Endothelial cell of umbilical vein (primary cell): ENCODE measurements around the gene SDK2. TPM values are rescaled to one million over a fixed set of nuclear protein-coding genes. Genes with fewer than 3 reads are reported as not detected.

Source experiments
- BruUV-seq: library from RNA; stranded (reverse); fragments of 400-500 nt; replicated peaks from 2 replicates; lab custom pipeline; 2021; lab: Mats Ljungman, UMichigan
- CTCF ChIA-PET: fragments of 300-600, 350-600 bp; sonication (Branson Sonifier 250); formaldehyde crosslinking; loops from one replicate; lab custom pipeline; 2021; ENCODE audit warnings: antibody characterized with exemption, inconsistent platforms; lab: Charles Lee
- POLR2A ChIA-PET: fragments of 300-600, 350-600 bp; sonication (Branson Sonifier 250); formaldehyde crosslinking; loops from one replicate; lab custom pipeline; 2021; ENCODE audit warnings: antibody characterized with exemption, inconsistent platforms; lab: Charles Lee
- DNase-seq: peaks from one replicate; pipeline ENCODE4 v3.0.0-alpha.2; 2011; ENCODE audit warnings: low read depth, low spot score
- FAIRE-seq: peaks from 2 replicates; lab custom pipeline; 2011; peaks lifted over from hg19 to GRCh38; lab: Jason Lieb, UNC
- H2AFZ ChIP-seq: 2 replicates; pipeline ENCODE4 v1.6.0; 2012; ENCODE audit warnings: low read depth, low read length, control low read depth, inconsistent platforms
- H3K27ac ChIP-seq: 2 replicates; pipeline ENCODE4 v1.5.1; 2011; ENCODE audit warnings: low read depth, mild to moderate bottlenecking, control low read depth, low read length, moderate library complexity; ENCODE audit not compliant: insufficient read depth
- H3K27me3 ChIP-seq, 2 experiments: 2 replicates each; pipeline versions ENCODE4 v1.6.0 to v1.6.1; 2011; ENCODE audit warnings: low read length in 2 of 2, mixed read lengths in 1 of 2; ENCODE audit not compliant: control insufficient read depth in 2 of 2, insufficient read depth in 2 of 2
- H3K36me3 ChIP-seq, 2 experiments: 2 replicates in 1 of 2; 3 replicates in 1 of 2; pipeline ENCODE4 v1.5.1; 2011; ENCODE audit warnings: low read length in 2 of 2, mild to moderate bottlenecking in 1 of 2, moderate library complexity in 1 of 2; ENCODE audit not compliant: control insufficient read depth in 2 of 2, insufficient read depth in 2 of 2; ENCODE audit errors: extremely low read depth in 1 of 2
- H3K4me1 ChIP-seq: 3 replicates; pipeline ENCODE4 v1.5.1; 2011; ENCODE audit warnings: mild to moderate bottlenecking, low read length; ENCODE audit not compliant: control insufficient read depth, insufficient read depth; ENCODE audit errors: extremely low read depth
- H3K4me2 ChIP-seq: 2 replicates; pipeline ENCODE4 v1.6.1; 2011; ENCODE audit warnings: low read length, control low read depth, mixed read lengths; ENCODE audit not compliant: insufficient read depth
- H3K4me3 ChIP-seq, 3 experiments: fragments of 200-600 bp in 1 of 3; sonication (generic), shearing (Covaris generic) in 1 of 3; replicated peaks in 1 of 3; 2 replicates each; pipeline ENCODE4 v1.5.1; 2011 to 2016; ENCODE audit warnings: control low read depth in 3 of 3, low read length in 3 of 3, mild to moderate bottlenecking in 2 of 3, inconsistent platforms in 1 of 3, low read depth in 1 of 3, moderate library complexity in 1 of 3; ENCODE audit not compliant: insufficient read depth in 1 of 3
- H3K79me2 ChIP-seq: 2 replicates; pipeline ENCODE4 v1.6.0; 2012; ENCODE audit warnings: low read length, inconsistent platforms; ENCODE audit not compliant: control insufficient read depth, insufficient read depth
- H3K9ac ChIP-seq: replicated peaks from 2 replicates; pipeline ENCODE3; 2011; ENCODE audit warnings: low read length, control low read depth; ENCODE audit not compliant: insufficient read depth; ENCODE audit errors: extremely low read depth
- H3K9me1 ChIP-seq: replicated peaks from 3 replicates; pipeline ENCODE4 v1.6.0; 2011; ENCODE audit warnings: mild to moderate bottlenecking, low read length; ENCODE audit not compliant: control insufficient read depth, insufficient read depth; ENCODE audit errors: extremely low read depth
- H3K9me3 ChIP-seq: replicated peaks from 2 replicates; pipeline ENCODE4 v1.5.1; 2012; ENCODE audit warnings: low read length, inconsistent platforms; ENCODE audit not compliant: control insufficient read depth, insufficient read depth
- H4K20me1 ChIP-seq: replicated peaks from 2 replicates; pipeline ENCODE3; 2011; ENCODE audit warnings: mild to moderate bottlenecking, low read length; ENCODE audit not compliant: control insufficient read depth, insufficient read depth; ENCODE audit errors: extremely low read depth
- CTCF ChIP-seq, 2 donors: IDR thresholded peaks; 1 replicate in 1 of 2; 2 replicates in 1 of 2; pipeline ENCODE4 v1.5.1; 2011; ENCODE audit warnings: low read length in 2 of 2, mild to moderate bottlenecking in 2 of 2, moderate library complexity in 2 of 2, control low read depth in 1 of 2, inconsistent platforms in 1 of 2, low read depth in 1 of 2; ENCODE audit not compliant: insufficient read depth in 1 of 2; ENCODE audit errors: extremely low read depth in 1 of 2
- EZH2 ChIP-seq: IDR thresholded peaks from 2 replicates; pipeline ENCODE4 v1.6.1; 2012; ENCODE audit warnings: borderline replicate concordance, low read depth, mild to moderate bottlenecking, moderate library complexity, low read length, inconsistent platforms; ENCODE audit not compliant: severe bottlenecking
- FOS ChIP-seq: IDR thresholded peaks from 2 replicates; pipeline ENCODE4 v1.6.1; 2011; ENCODE audit warnings: mild to moderate bottlenecking, low read length, moderate library complexity, borderline replicate concordance; ENCODE audit not compliant: insufficient read depth
- GATA2 ChIP-seq: IDR thresholded peaks from 2 replicates; pipeline ENCODE4 v1.7.0; 2011; ENCODE audit warnings: low read depth, mild to moderate bottlenecking, moderate library complexity, mixed read lengths, low read length; ENCODE audit not compliant: insufficient read length, insufficient read depth
- JUN ChIP-seq: IDR thresholded peaks from 2 replicates; pipeline ENCODE4 v1.6.1; 2011; ENCODE audit warnings: borderline replicate concordance, low read depth; ENCODE audit not compliant: insufficient read length, insufficient read depth
- MAX ChIP-seq: IDR thresholded peaks from 2 replicates; pipeline ENCODE4 v1.6.1; 2011; ENCODE audit not compliant: insufficient read depth, insufficient read length
- MYC ChIP-seq: IDR thresholded peaks from one replicate; pipeline ENCODE4 v1.6.1; 2011; ENCODE audit warnings: mild to moderate bottlenecking, low read depth, low read length
- POLR2A ChIP-seq: IDR thresholded peaks from 2 replicates; pipeline ENCODE4 v1.6.1; 2012; ENCODE audit warnings: low read depth, mild to moderate bottlenecking, control low read depth, low read length
- POLR2AphosphoS5 ChIP-seq: IDR thresholded peaks from 2 replicates; pipeline ENCODE4 v1.6.1; 2012; ENCODE audit warnings: low read depth, mild to moderate bottlenecking, control low read depth, low read length, moderate library complexity; ENCODE audit not compliant: insufficient read depth
- dilution Hi-C: fragments of 300-500 bp; cut with MboI; formaldehyde crosslinking; loops from one replicate; pipeline ENCODE4 v1.15.0; 2019; ENCODE audit warnings: low sequenced_read_pairs; ENCODE audit not compliant: extremely low pct_ligation_motif_present
- intact Hi-C: fragments of 100-400 bp; cut with micrococcal nuclease; formaldehyde crosslinking; loops from one replicate; pipeline ENCODE4 v1.10.0; 2022
- polyA plus RNA-seq, 4 experiments: library from polyadenylated mRNA; depleted of rRNA in 3 of 4; stranded (reverse) in 3 of 4; unstranded in 1 of 4; fragments of >200 nt; gene quantifications; 2 replicates each; pipeline versions ENCODE4 v1.2.1 to v1.2.3, GENCODE V29; 2011 to 2012; ENCODE audit warnings: missing spikeins in 1 of 4
- total RNA-seq: library from RNA; stranded (reverse); gene quantifications from 2 replicates; pipeline ENCODE4 v1.2.3, GENCODE V29; 2021

The SDK2 gene
- total and polyA plus RNA-seq, 2 donors (not counting 3 experiments of a cell fraction or from before 2014, with no cell fraction given): not detected

DNA sequence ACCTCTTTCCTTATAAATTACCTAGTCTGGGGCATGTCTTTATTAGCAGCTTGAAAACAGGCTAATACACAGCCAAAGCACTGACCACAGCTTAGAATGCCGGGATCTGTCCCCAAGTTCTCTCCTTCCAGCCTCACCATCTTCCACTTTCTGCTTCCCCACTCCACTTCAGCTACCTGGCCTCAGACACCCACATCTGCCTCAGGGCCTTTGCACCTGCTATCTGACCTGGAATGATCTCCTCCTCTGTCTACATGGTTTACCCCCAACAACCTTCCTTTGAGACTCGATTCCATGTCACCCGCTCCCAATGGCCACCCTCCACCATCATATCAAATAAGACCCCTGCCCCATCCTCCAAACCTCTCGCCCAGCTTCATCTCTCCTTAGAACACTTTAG lies 179.8 kb downstream of the SDK2 start:
- Histone ChIP-seq H3K27ac (no peak overlapping the region), H3K4me3 (no peak overlapping the region), H3K9me1 (no peaks in the 10 kb centered on the region), H3K4me2 (no peak overlapping the region), H2AFZ (no peak overlapping the region), H4K20me1 (no peaks in the 10 kb centered on the region), H3K9ac (no peak overlapping the region), H3K36me3 (no peaks in the 10 kb centered on the region), H3K4me1 (no peaks in the 10 kb centered on the region), H3K79me2 (no peaks in the 10 kb centered on the region), H3K9me3 (no peaks in the 10 kb centered on the region), H3K27me3 (no peaks in the 10 kb centered on the region)
- intact Hi-C loops (no loop called here), dilution Hi-C loops (no loop called here)
- DNase-seq: no peak
- BruUV-seq: no TSS peak
- ChIA-PET CTCF (no interaction called here), POLR2A (no interaction called here)
- no peak for FAIRE-seq
- TF ChIP-seq MYC (no peak), CTCF (IDR thresholded peaks at IDR 0.05; ENCODE audit: extremely low read depth in 1 of 2, insufficient read depth in 1 of 2, low read depth in 1 of 2, low read length in 2 of 2) (no peak), GATA2 (no peak), EZH2 (no peak), JUN (no peak), POLR2AphosphoS5 (no peak), MAX (no peak), FOS (no peak), POLR2A (no peak)
